GM12878 (cell line): ENCODE measurements around the gene NUB1. TPM values are rescaled to one million over a fixed set of nuclear protein-coding genes. Genes with fewer than 3 reads are reported as not detected.

Experiments used
- CBFB ChIP-seq: IDR thresholded peaks from 2 replicates; pipeline ENCODE4 v1.6.1; 2016; ENCODE audit warnings: antibody characterized with exemption, low read depth
- CREM ChIP-seq: IDR thresholded peaks from 2 replicates; pipeline ENCODE4 v1.6.1; 2014; ENCODE audit warnings: antibody characterized with exemption, low read depth
- ETV6 ChIP-seq, 2 experiments: fragments of 450-650 bp in 1 of 2; IDR thresholded peaks in 1 of 2; conservative IDR thresholded peaks in 1 of 2; 2 replicates each; pipeline ENCODE4 v1.6.1; 2014; ENCODE audit warnings: antibody characterized with exemption in 1 of 2, borderline replicate concordance in 1 of 2, low read depth in 1 of 2, mild to moderate bottlenecking in 1 of 2, moderate library complexity in 1 of 2
- EZH2 ChIP-seq: IDR thresholded peaks from 2 replicates; pipeline ENCODE4 v1.6.1; 2012; ENCODE audit warnings: low read depth, mild to moderate bottlenecking, control low read depth, inconsistent platforms, low read length, borderline replicate concordance; ENCODE audit not compliant: control insufficient read depth
- IKZF1 ChIP-seq: fragments of 450-650 bp; conservative IDR thresholded peaks from 2 replicates; pipeline ENCODE4 v1.6.1; 2017; ENCODE audit warnings: antibody characterized with exemption, mild to moderate bottlenecking
- PAX8 ChIP-seq: fragments of 450-650 bp; IDR thresholded peaks from 2 replicates; pipeline ENCODE4 v1.6.1; 2017; ENCODE audit warnings: mild to moderate bottlenecking, moderate library complexity
- YBX1 ChIP-seq: fragments of 450-650 bp; IDR thresholded peaks from 2 replicates; pipeline ENCODE4 v1.6.1; 2016; ENCODE audit warnings: antibody characterized with exemption
- polyA plus RNA-seq, 11 experiments: library from polyadenylated mRNA; depleted of rRNA in 4 of 11; unstranded in 6 of 11; stranded (reverse) in 5 of 11; fragments of >200 nt; fragmentation: Nextera tagmentation in 4 of 11; fragmentation: Illumina TruSeq in 1 of 11; extraction: Ambion mirVana in 4 of 11; extraction: Trizol in 1 of 11; gene quantifications; 1 replicate in 1 of 11; 2 replicates in 10 of 11; pipeline versions ENCODE4 v1.2.1 to v1.2.3, GENCODE V29; 2011 to 2016; ENCODE audit warnings: inconsistent platforms in 2 of 11, missing spikeins in 2 of 11, low read depth in 1 of 11
- total RNA-seq, 4 experiments: library from RNA; depleted of rRNA in 3 of 4; stranded (reverse); fragments of >200 nt in 3 of 4; fragmentation: Illumina TruSeq in 1 of 4; extraction: Trizol in 1 of 4; gene quantifications; 2 replicates each; pipeline versions ENCODE4 v1.2.1 to v1.2.3, GENCODE V29; 2013 to 2021
- TF ChIP-seq, protein P1 (sequence below): fragments of 450-650 bp; IDR thresholded peaks from 2 replicates; pipeline ENCODE4 v1.6.1; 2017; ENCODE audit warnings: mild to moderate bottlenecking
- TF ChIP-seq, protein P2 (sequence below): fragments of 450-650 bp; IDR thresholded peaks from 2 replicates; pipeline ENCODE4 v1.6.1; 2017; ENCODE audit warnings: mild to moderate bottlenecking, low read depth, inconsistent platforms; ENCODE audit not compliant: poor library complexity, severe bottlenecking
- TF ChIP-seq, protein P3 (sequence below): IDR thresholded peaks from 2 replicates; pipeline ENCODE4 v1.6.1; 2011; ENCODE audit warnings: borderline replicate concordance, low read depth, mild to moderate bottlenecking, moderate library complexity, low read length; ENCODE audit not compliant: insufficient read depth, poor library complexity, severe bottlenecking

The NUB1 gene
- total and polyA plus RNA-seq, 10 of the 15 experiments (the other 5 are each of a cell fraction or from before 2014, with no cell fraction given), result 24.1 to 102 (median 49.0) TPM

GRCh38 chr7:151412318-151412717 is 70.7 kb downstream of the NUB1 start (continued):
- TF ChIP-seq CREM (no peak), IKZF1 (no peak), YBX1 (no peak), EZH2 (no peak), CBFB (no peak), ETV6 (conservative IDR thresholded peaks at IDR 0.05 in 1 of 2, IDR thresholded peaks at IDR 0.05 in 1 of 2; ENCODE audit: borderline replicate concordance in 1 of 2, low read depth in 1 of 2) (no peak), PAX8 (no peak)
- TF ChIP-seq, protein P1, sequence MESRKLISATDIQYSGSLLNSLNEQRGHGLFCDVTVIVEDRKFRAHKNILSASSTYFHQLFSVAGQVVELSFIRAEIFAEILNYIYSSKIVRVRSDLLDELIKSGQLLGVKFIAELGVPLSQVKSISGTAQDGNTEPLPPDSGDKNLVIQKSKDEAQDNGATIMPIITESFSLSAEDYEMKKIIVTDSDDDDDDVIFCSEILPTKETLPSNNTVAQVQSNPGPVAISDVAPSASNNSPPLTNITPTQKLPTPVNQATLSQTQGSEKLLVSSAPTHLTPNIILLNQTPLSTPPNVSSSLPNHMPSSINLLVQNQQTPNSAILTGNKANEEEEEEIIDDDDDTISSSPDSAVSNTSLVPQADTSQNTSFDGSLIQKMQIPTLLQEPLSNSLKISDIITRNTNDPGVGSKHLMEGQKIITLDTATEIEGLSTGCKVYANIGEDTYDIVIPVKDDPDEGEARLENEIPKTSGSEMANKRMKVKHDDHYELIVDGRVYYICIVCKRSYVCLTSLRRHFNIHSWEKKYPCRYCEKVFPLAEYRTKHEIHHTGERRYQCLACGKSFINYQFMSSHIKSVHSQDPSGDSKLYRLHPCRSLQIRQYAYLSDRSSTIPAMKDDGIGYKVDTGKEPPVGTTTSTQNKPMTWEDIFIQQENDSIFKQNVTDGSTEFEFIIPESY, result no peak
- TF ChIP-seq, protein P2, sequence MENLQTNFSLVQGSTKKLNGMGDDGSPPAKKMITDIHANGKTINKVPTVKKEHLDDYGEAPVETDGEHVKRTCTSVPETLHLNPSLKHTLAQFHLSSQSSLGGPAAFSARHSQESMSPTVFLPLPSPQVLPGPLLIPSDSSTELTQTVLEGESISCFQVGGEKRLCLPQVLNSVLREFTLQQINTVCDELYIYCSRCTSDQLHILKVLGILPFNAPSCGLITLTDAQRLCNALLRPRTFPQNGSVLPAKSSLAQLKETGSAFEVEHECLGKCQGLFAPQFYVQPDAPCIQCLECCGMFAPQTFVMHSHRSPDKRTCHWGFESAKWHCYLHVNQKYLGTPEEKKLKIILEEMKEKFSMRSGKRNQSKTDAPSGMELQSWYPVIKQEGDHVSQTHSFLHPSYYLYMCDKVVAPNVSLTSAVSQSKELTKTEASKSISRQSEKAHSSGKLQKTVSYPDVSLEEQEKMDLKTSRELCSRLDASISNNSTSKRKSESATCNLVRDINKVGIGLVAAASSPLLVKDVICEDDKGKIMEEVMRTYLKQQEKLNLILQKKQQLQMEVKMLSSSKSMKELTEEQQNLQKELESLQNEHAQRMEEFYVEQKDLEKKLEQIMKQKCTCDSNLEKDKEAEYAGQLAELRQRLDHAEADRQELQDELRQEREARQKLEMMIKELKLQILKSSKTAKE, result no peak
- TF ChIP-seq, protein P3, sequence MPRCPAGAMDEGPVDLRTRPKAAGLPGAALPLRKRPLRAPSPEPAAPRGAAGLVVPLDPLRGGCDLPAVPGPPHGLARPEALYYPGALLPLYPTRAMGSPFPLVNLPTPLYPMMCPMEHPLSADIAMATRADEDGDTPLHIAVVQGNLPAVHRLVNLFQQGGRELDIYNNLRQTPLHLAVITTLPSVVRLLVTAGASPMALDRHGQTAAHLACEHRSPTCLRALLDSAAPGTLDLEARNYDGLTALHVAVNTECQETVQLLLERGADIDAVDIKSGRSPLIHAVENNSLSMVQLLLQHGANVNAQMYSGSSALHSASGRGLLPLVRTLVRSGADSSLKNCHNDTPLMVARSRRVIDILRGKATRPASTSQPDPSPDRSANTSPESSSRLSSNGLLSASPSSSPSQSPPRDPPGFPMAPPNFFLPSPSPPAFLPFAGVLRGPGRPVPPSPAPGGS, result no peak
- TF ChIP-seq, all 136 proteins: peak for 0
